ENCODE measurements around the gene ARHGAP33. TPM values are rescaled to one million over a fixed set of nuclear protein-coding genes. Genes with fewer than 3 reads are reported as not detected.

ARHGAP33 gene
- total and polyA plus RNA-seq, 2 of the 8 experiments (the other 6 are each of a cell fraction or from before 2014, with no cell fraction given), result 6.5 to 25.2 TPM

GRCh38 chr19:35812220-35813042, 37.1 kb downstream of the ARHGAP33 start, which contains the start of gene PRODH2 (continued):
- TF ChIP-seq CHD7 (IDR thresholded peaks at IDR 0.05; ENCODE audit: insufficient replicate concordance, low read length) (no peak), SP1 (IDR thresholded peaks at IDR 0.05; ENCODE audit: low read depth, low read length) (no peak)
